Measurements from ENCODE around the gene CCDC6.

- TF ChIP-seq, protein P1, sequence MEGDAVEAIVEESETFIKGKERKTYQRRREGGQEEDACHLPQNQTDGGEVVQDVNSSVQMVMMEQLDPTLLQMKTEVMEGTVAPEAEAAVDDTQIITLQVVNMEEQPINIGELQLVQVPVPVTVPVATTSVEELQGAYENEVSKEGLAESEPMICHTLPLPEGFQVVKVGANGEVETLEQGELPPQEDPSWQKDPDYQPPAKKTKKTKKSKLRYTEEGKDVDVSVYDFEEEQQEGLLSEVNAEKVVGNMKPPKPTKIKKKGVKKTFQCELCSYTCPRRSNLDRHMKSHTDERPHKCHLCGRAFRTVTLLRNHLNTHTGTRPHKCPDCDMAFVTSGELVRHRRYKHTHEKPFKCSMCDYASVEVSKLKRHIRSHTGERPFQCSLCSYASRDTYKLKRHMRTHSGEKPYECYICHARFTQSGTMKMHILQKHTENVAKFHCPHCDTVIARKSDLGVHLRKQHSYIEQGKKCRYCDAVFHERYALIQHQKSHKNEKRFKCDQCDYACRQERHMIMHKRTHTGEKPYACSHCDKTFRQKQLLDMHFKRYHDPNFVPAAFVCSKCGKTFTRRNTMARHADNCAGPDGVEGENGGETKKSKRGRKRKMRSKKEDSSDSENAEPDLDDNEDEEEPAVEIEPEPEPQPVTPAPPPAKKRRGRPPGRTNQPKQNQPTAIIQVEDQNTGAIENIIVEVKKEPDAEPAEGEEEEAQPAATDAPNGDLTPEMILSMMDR (IDR thresholded peaks at IDR 0.05; ENCODE audit: poor library complexity): no peak
- TF ChIP-seq EZH2phosphoT487 (IDR thresholded peaks at IDR 0.05; ENCODE audit: low read depth, severe bottlenecking, unreplicated experiment) (no peak), EZH2 (IDR thresholded peaks at IDR 0.05; ENCODE audit: borderline replicate concordance) (no peak)
Observed at GRCh38 chr10:59817773-59818172, 88.6 kb downstream of the CCDC6 start.
